ENCODE results near the gene HAUS3.

The HAUS3 gene

GRCh38 chr4:2182994-2183393 is 58.9 kb downstream of the HAUS3 start:
- DNase-seq = no peak
- H3K9me2 ChIP-seq (replicated peaks; ENCODE audit: insufficient read depth, low read length) = no peaks in the 10 kb centered on the region

GRCh38 chr4:2180410-2180809 is 61.5 kb downstream of the HAUS3 start:
- no peaks in the 10 kb centered on the region for H3K4me1 ChIP-seq (ENCODE audit: low read length)
- no peaks in the 10 kb centered on the region for H4K20me1 ChIP-seq (ENCODE audit: insufficient read depth, low read length)
- no peaks in the 10 kb centered on the region for H3K9me3 ChIP-seq (replicated peaks; ENCODE audit: insufficient read depth, low read length)
- no peak overlapping the region for H3K9ac ChIP-seq (ENCODE audit: low read length)
- no peak for TF ChIP-seq CTCF (IDR thresholded peaks at IDR 0.05; ENCODE audit: low read length)
- no peak for TF ChIP-seq EZH2phosphoT487 (IDR thresholded peaks at IDR 0.05; ENCODE audit: low read length)
- no peak for TF ChIP-seq EZH2 (optimal IDR thresholded peaks at IDR 0.05; ENCODE audit: low read depth, low read length)
- no peaks in the 10 kb centered on the region for H3K27me3 ChIP-seq (replicated peaks; ENCODE audit: insufficient read depth, low read length)
- H3K9me2 ChIP-seq (replicated peaks; ENCODE audit: insufficient read depth, low read length) = no peaks in the 10 kb centered on the region
- no peaks in the 10 kb centered on the region for H3K79me2 ChIP-seq (ENCODE audit: low read length)
- H3K4me3 ChIP-seq (ENCODE audit: low read length) = no peak overlapping the region
- no peak for DNase-seq
- H3F3A ChIP-seq (ENCODE audit: insufficient read depth, low read length) = no peaks in the 10 kb centered on the region; the same call in 1 of the 2 replicates
- no peak overlapping the region for H2AFZ ChIP-seq (ENCODE audit: low read length)
- H3K4me2 ChIP-seq (ENCODE audit: low read depth, low read length) = no peak overlapping the region
- H3K36me3 ChIP-seq (replicated peaks; ENCODE audit: insufficient read depth, low read length) = no peaks in the 10 kb centered on the region
- no peak overlapping the region for H3K27ac ChIP-seq (ENCODE audit: low read length)

More at GRCh38 chr4:2182994-2183393, 58.9 kb downstream of the HAUS3 start:
- Histone ChIP-seq H2AFZ (ENCODE audit: low read length) (no peak overlapping the region), H3K9me3 (replicated peaks; ENCODE audit: insufficient read depth, low read length) (no peaks in the 10 kb centered on the region), H3K4me1 (ENCODE audit: low read length) (no peaks in the 10 kb centered on the region), H3K27ac (ENCODE audit: low read length) (no peak overlapping the region), H3K79me2 (ENCODE audit: low read length) (no peaks in the 10 kb centered on the region), H3K36me3 (replicated peaks; ENCODE audit: insufficient read depth, low read length) (no peaks in the 10 kb centered on the region), H3K27me3 (replicated peaks; ENCODE audit: insufficient read depth, low read length) (no peaks in the 10 kb centered on the region), H3F3A (ENCODE audit: insufficient read depth, low read length) (no peaks in the 10 kb centered on the region; the same call in 1 of the 2 replicates), H3K4me3 (ENCODE audit: low read length) (no peak overlapping the region), H4K20me1 (ENCODE audit: insufficient read depth, low read length) (no peaks in the 10 kb centered on the region), H3K9ac (ENCODE audit: low read length) (no peak overlapping the region), H3K4me2 (ENCODE audit: low read depth, low read length) (no peak overlapping the region)
- TF ChIP-seq EZH2 (optimal IDR thresholded peaks at IDR 0.05; ENCODE audit: low read depth, low read length) (no peak), EZH2phosphoT487 (IDR thresholded peaks at IDR 0.05; ENCODE audit: low read length) (no peak), CTCF (IDR thresholded peaks at IDR 0.05; ENCODE audit: low read length) (no peak)

GRCh38 chr4:2179717-2180116 is 62.2 kb downstream of the HAUS3 start:
- H3K4me2 ChIP-seq (ENCODE audit: low read depth, low read length) = no peak overlapping the region
- DNase-seq = no peak
- H3K4me1 ChIP-seq (ENCODE audit: low read length) = no peaks in the 10 kb centered on the region
- no peaks in the 10 kb centered on the region for H3K79me2 ChIP-seq (ENCODE audit: low read length)
- no peaks in the 10 kb centered on the region for H3K9me3 ChIP-seq (replicated peaks; ENCODE audit: insufficient read depth, low read length)
- no peak overlapping the region for H3K27ac ChIP-seq (ENCODE audit: low read length)
- no peak for TF ChIP-seq EZH2phosphoT487 (IDR thresholded peaks at IDR 0.05; ENCODE audit: low read length)
- TF ChIP-seq EZH2 (optimal IDR thresholded peaks at IDR 0.05; ENCODE audit: low read depth, low read length) = no peak
- no peak for TF ChIP-seq CTCF (IDR thresholded peaks at IDR 0.05; ENCODE audit: low read length)
- H3K9ac ChIP-seq (ENCODE audit: low read length) = no peak overlapping the region
- no peaks in the 10 kb centered on the region for H3K36me3 ChIP-seq (replicated peaks; ENCODE audit: insufficient read depth, low read length)
- H3K9me2 ChIP-seq (replicated peaks; ENCODE audit: insufficient read depth, low read length) = no peaks in the 10 kb centered on the region
- no peaks in the 10 kb centered on the region for H3K27me3 ChIP-seq (replicated peaks; ENCODE audit: insufficient read depth, low read length)
- H2AFZ ChIP-seq (ENCODE audit: low read length) = no peak overlapping the region
- no peaks in the 10 kb centered on the region for H4K20me1 ChIP-seq (ENCODE audit: insufficient read depth, low read length)
- H3K4me3 ChIP-seq (ENCODE audit: low read length) = no peak overlapping the region
- no peaks in the 10 kb centered on the region; the same call in 1 of the 2 replicates for H3F3A ChIP-seq (ENCODE audit: insufficient read depth, low read length)
